Ishikawa (cell line): ENCODE measurements around the gene CD200R1L.

ENCODE experiments used
- CREB1 ChIP-seq: IDR thresholded peaks from 2 replicates; pipeline ENCODE4 v1.6.1; 2012; ENCODE audit warnings: low read depth
- EGR1 ChIP-seq: IDR thresholded peaks from 2 replicates; pipeline ENCODE4 v1.6.1; 2012
- EP300 ChIP-seq: IDR thresholded peaks from 2 replicates; pipeline ENCODE4 v1.6.1; 2012; ENCODE audit warnings: borderline replicate concordance
- FOXM1 ChIP-seq: IDR thresholded peaks from 2 replicates; pipeline ENCODE4 v1.6.1; 2012; ENCODE audit warnings: low read depth, borderline replicate concordance
- NFIC ChIP-seq: IDR thresholded peaks from 2 replicates; pipeline ENCODE4 v1.6.1; 2012
- RAD21 ChIP-seq: IDR thresholded peaks from 2 replicates; pipeline ENCODE4 v1.6.1; 2012; ENCODE audit warnings: low read depth
- REST ChIP-seq: IDR thresholded peaks from 2 replicates; pipeline ENCODE4 v1.6.1; 2012; ENCODE audit warnings: low read depth, mild to moderate bottlenecking
- TAF1 ChIP-seq: IDR thresholded peaks from 2 replicates; pipeline ENCODE4 v1.6.1; 2012; ENCODE audit warnings: low read depth, mild to moderate bottlenecking
- TEAD4 ChIP-seq: IDR thresholded peaks from 2 replicates; pipeline ENCODE4 v1.6.1; 2012
- USF1 ChIP-seq: IDR thresholded peaks from 2 replicates; pipeline ENCODE4 v1.6.1; 2012
- YY1 ChIP-seq: IDR thresholded peaks from 2 replicates; pipeline ENCODE4 v1.6.1; 2012; ENCODE audit warnings: low read depth
- ZBTB7A ChIP-seq: IDR thresholded peaks from 2 replicates; pipeline ENCODE4 v1.6.1; 2012; ENCODE audit warnings: low read depth
- TF ChIP-seq, protein P1 (sequence below): IDR thresholded peaks from 2 replicates; pipeline ENCODE4 v1.6.1; 2012

- TF ChIP-seq REST (no peak), USF1 (no peak), EGR1 (no peak), FOXM1 (no peak), RAD21 (no peak), TEAD4 (no peak), CREB1 (no peak), TAF1 (no peak), EP300 (no peak), NFIC (no peak), YY1 (no peak), ZBTB7A (no peak)
- TF ChIP-seq, protein P1, sequence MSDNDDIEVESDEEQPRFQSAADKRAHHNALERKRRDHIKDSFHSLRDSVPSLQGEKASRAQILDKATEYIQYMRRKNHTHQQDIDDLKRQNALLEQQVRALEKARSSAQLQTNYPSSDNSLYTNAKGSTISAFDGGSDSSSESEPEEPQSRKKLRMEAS = no peak
These were observed 71.5 kb downstream of the CD200R1L start for GRCh38 chr3:112775011-112775742.
